Pancreas (tissue), 10 donors: Measurements from ENCODE around the gene MID1. TPM values are rescaled to one million over a fixed set of nuclear protein-coding genes. Genes with fewer than 3 reads are reported as not detected.

ENCODE experiments used
- ATAC-seq, 4 donors: fragments of 200-7000 bp; cut with Tn5 transposase; one replicate each; pipeline versions ENCODE4 v1.8.0 to v1.9.1; 2020; ENCODE audit warnings: mild to moderate bottlenecking in 4 of 4, moderate library complexity in 4 of 4
- DNase-seq, 6 donors: peaks; one replicate each; pipeline ENCODE4 v3.0.0-alpha.2; 2020
- FAIRE-seq: peaks from 2 replicates; lab custom pipeline; 2012; peaks lifted over from hg19 to GRCh38; lab: Jason Lieb, UNC
- H3K27ac ChIP-seq, 4 donors: fragments of 200-600 bp; sonication (generic); 1 replicate in 3 of 4; 2 replicates in 1 of 4; pipeline versions ENCODE4 v1.5.0 to v1.8.0; 2020
- H3K27me3 ChIP-seq, 4 donors: fragments of 200-600 bp; one replicate each; pipeline ENCODE4 v1.8.0; 2021
- H3K36me3 ChIP-seq, 3 donors: fragments of 200-600 bp; sonication (generic) in 1 of 3; one replicate each; pipeline versions ENCODE4 v1.5.0 to v1.8.0; 2020 to 2021
- H3K4me1 ChIP-seq, 3 donors: fragments of 200-600 bp; one replicate each; pipeline ENCODE4 v1.8.0; 2021
- H3K4me3 ChIP-seq, 4 donors: fragments of 200-600 bp; sonication (generic) in 2 of 4; one replicate each; pipeline versions ENCODE4 v1.5.0 to v1.8.0; 2020 to 2021
- H3K9me3 ChIP-seq, 4 donors: fragments of 200-600 bp; one replicate each; pipeline ENCODE4 v1.8.0; 2021
- WGBS, 2 donors: extraction: QIAGEN DNeasy Blood & Tissue Kit; methylation state at CpG; one replicate each; pipeline ENCODE4 v1.1.7; 2013; 5-methylcytosine and 5-hydroxymethylcytosine counted together
- intact Hi-C, 3 donors: fragments of 100-400 bp; cut with DNase I; formaldehyde crosslinking; loops; one replicate each; pipeline versions ENCODE4 v1.11.1 to v1.14.2; 2022
- polyA plus RNA-seq, 2 donors: library from polyadenylated mRNA; stranded (reverse); fragments of 200-250 nt; gene quantifications; one replicate each; pipeline ENCODE4 v1.2.3, GENCODE V29; 2013
- total RNA-seq, 6 donors: library from RNA; stranded (reverse); fragmentation: NEBNext Ultra II Directional in 4 of 6; extraction: Animal tissue kit (Norgen Biotek cat#: 25700) in 4 of 6; gene quantifications; one replicate each; pipeline versions ENCODE4 v1.2.1 to v1.2.4, GENCODE V29; 2021 to 2023
- TF ChIP-seq, protein P1 (sequence below), 4 donors: fragments of 200-600 bp; sonication (generic) in 3 of 4; IDR thresholded peaks; one replicate each; pipeline versions ENCODE4 v1.5.0 to v1.8.0; 2021; ENCODE audit warnings: antibody characterized with exemption in 4 of 4
- donor health status: healthy with polysubstance abuse.
- donor health status: DM: no; HTN: no; CAD: no; lungs with moderate emphysema.
- donor health status: DM: no; HTN: no; CAD: no.
- donor health status: control.
- donor health status: control.
- donor health status: Bipolar disorder and iron deficiency.
- donor health status: DM: yes; HTN: yes; CAD: no.
- donor health status: DM: no; HTN: no; CAD: no.
- donor health status: DM: no; HTN: no; CAD: no.
- donor health status: DM: yes; HTN: yes; CAD: no.

MID1 gene
- total and polyA plus RNA-seq, 8 donors, result 3.3 to 19.2 (median 5.1) TPM

- no peak for ATAC-seq
- TF ChIP-seq, protein P1, sequence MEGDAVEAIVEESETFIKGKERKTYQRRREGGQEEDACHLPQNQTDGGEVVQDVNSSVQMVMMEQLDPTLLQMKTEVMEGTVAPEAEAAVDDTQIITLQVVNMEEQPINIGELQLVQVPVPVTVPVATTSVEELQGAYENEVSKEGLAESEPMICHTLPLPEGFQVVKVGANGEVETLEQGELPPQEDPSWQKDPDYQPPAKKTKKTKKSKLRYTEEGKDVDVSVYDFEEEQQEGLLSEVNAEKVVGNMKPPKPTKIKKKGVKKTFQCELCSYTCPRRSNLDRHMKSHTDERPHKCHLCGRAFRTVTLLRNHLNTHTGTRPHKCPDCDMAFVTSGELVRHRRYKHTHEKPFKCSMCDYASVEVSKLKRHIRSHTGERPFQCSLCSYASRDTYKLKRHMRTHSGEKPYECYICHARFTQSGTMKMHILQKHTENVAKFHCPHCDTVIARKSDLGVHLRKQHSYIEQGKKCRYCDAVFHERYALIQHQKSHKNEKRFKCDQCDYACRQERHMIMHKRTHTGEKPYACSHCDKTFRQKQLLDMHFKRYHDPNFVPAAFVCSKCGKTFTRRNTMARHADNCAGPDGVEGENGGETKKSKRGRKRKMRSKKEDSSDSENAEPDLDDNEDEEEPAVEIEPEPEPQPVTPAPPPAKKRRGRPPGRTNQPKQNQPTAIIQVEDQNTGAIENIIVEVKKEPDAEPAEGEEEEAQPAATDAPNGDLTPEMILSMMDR (IDR thresholded peaks at IDR 0.05), result no peak
- no peaks in the 10 kb centered on the region for H3K9me3 ChIP-seq
- H3K36me3 ChIP-seq, result no peaks in the 10 kb centered on the region
- peak; percentile 57 for FAIRE-seq
- H3K4me3 ChIP-seq, result no peak overlapping the region
- no peak overlapping the region for H3K27ac ChIP-seq
- intact Hi-C loops, result no loop called here
- no peaks in the 10 kb centered on the region for H3K4me1 ChIP-seq
- peaks cover 0 to 3% (median 0%) of the 10 kb centered on the region in 4 donors for H3K27me3 ChIP-seq
- no peak for DNase-seq
These were observed 101.1 kb downstream of the MID1 start for GRCh38 chrX:10519278-10519677.

DNA sequence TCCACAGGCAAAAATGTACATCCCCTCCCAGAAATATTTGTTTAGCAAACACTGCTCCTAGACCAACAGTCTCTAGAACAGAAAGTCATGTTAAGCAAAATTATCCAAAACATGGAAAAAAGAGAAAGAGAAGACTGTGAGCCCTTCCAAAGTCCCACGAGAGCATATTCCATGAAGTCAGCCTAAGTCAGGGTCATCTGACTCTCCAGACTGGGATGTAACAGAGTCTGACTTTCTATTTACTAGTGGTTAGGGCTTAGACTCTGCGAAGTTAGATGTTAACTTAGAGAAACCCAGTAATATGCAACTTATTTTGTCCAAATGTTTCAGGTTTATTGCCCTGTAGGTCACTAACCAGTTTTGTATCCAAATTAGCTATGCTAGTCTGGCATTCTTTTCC lies 102.3 kb downstream of the MID1 start:
- Histone ChIP-seq H3K9me3 (no peaks in the 10 kb centered on the region), H3K4me3 (no peak overlapping the region), H3K27ac (no peak overlapping the region), H3K36me3 (no peaks in the 10 kb centered on the region), H3K4me1 (no peaks in the 10 kb centered on the region), H3K27me3 (peaks cover 0 to 3% (median 0%) of the 10 kb centered on the region in 4 donors)
- 64 to 70% methylated on average over 2 of the region's 2 CpGs for WGBS, 2 donors
- ATAC-seq (no peak), FAIRE-seq (no peak), DNase-seq (no peak)
- intact Hi-C loops, result no loop called here
- TF ChIP-seq, protein P1 (IDR thresholded peaks at IDR 0.05), result no peak

GRCh38 chrX:10516781-10517322 lies 103.5 kb downstream of the MID1 start:
- 43 to 45% methylated on average over 5 of the region's 5 CpGs for WGBS, 2 donors
- no peak for ATAC-seq
- no peak overlapping the region for H3K4me3 ChIP-seq
- no peak for FAIRE-seq
- no peaks in the 10 kb centered on the region for H3K36me3 ChIP-seq
- H3K27ac ChIP-seq, result no peak overlapping the region
- H3K27me3 ChIP-seq, result no peaks in the 10 kb centered on the region
- no peaks in the 10 kb centered on the region for H3K4me1 ChIP-seq
- no peak for DNase-seq
- TF ChIP-seq, protein P1 (IDR thresholded peaks at IDR 0.05), result no peak
- H3K9me3 ChIP-seq, result no peaks in the 10 kb centered on the region
- intact Hi-C loops, result no loop called here

- H3K4me1 ChIP-seq, result no peaks in the 10 kb centered on the region
- TF ChIP-seq, protein P1 (IDR thresholded peaks at IDR 0.05), result no peak
- ATAC-seq, result no peak
- peaks cover 0 to 3% (median 0%) of the 10 kb centered on the region in 4 donors for H3K27me3 ChIP-seq
- no peaks in the 10 kb centered on the region for H3K9me3 ChIP-seq
- 41 to 54% methylated on average over 6 of the region's 6 CpGs for WGBS, 2 donors
- H3K27ac ChIP-seq, result no peak overlapping the region
- intact Hi-C loops, result no loop called here
- FAIRE-seq, result no peak
- no peak overlapping the region for H3K4me3 ChIP-seq
- H3K36me3 ChIP-seq, result no peaks in the 10 kb centered on the region
- no peak for DNase-seq
These were observed 105.5 kb downstream of the MID1 start for GRCh38 chrX:10514891-10515290.

GRCh38 chrX:10513974-10514373 lies 106.4 kb downstream of the MID1 start:
- H3K36me3 ChIP-seq, result no peaks in the 10 kb centered on the region
- no peak for ATAC-seq
- intact Hi-C loops, result no loop called here
- peaks cover 0 to 5% (median 0%) of the 10 kb centered on the region in 4 donors for H3K27me3 ChIP-seq
- DNase-seq, result no peak
- H3K9me3 ChIP-seq, result no peaks in the 10 kb centered on the region
- no peak overlapping the region for H3K4me3 ChIP-seq
- whole genome bisulfite sequencing, 2 donors, result 65 to 78% methylated on average over 2 of the region's 2 CpGs
- TF ChIP-seq, protein P1 (IDR thresholded peaks at IDR 0.05), result no peak
- no peak for FAIRE-seq
- no peak overlapping the region for H3K27ac ChIP-seq
- no peaks in the 10 kb centered on the region for H3K4me1 ChIP-seq
